ENCODE measurements around the gene MSLN.

- no peak for TF ChIP-seq CTCF (IDR thresholded peaks at IDR 0.05; ENCODE audit: insufficient read depth, low read length, poor library complexity, severe bottlenecking)
- TF ChIP-seq EZH2phosphoT487 (conservative IDR thresholded peaks at IDR 0.05; ENCODE audit: low read length), result no peak
These were observed 28.2 kb upstream of the MSLN start for GRCh38 chr16:732332-732731.

Measured in SU-DHL-6 (cell line).